Parathyroid adenoma (tissue), 2 donors: ENCODE measurements around the gene PLA2G4A.
"Not testable (repeated sequence)": the region's sequence is repeated elsewhere in the genome, so short reads cannot be mapped to it uniquely, and the experiment has no call there.

Source experiments
- H2AFZ ChIP-seq: fragments of 300-600 bp; sonication (generic); one replicate; pipeline ENCODE4 v1.7.0; 2017; ENCODE audit warnings: antibody characterized with exemption, mild to moderate bottlenecking
- H3K27ac ChIP-seq: fragments of 300-600 bp; sonication (generic); one replicate; pipeline ENCODE4 v1.7.0; 2017
- H3K27me3 ChIP-seq: fragments of 300-600 bp; sonication (generic); one replicate; pipeline ENCODE4 v1.7.0; 2017; ENCODE audit warnings: low read length; ENCODE audit not compliant: control insufficient read depth, insufficient read depth
- H3K36me3 ChIP-seq: fragments of 300-600 bp; sonication (generic); one replicate; pipeline ENCODE4 v1.7.0; 2017; ENCODE audit warnings: low read length; ENCODE audit not compliant: control insufficient read depth, insufficient read depth
- H3K4me1 ChIP-seq: fragments of 300-600 bp; sonication (generic); one replicate; pipeline ENCODE4 v1.7.0; 2017; ENCODE audit warnings: control low read depth
- H3K4me2 ChIP-seq: fragments of 300-600 bp; sonication (generic); one replicate; pipeline ENCODE4 v1.7.0; 2017; ENCODE audit warnings: low read length
- H3K4me3 ChIP-seq: fragments of 300-600 bp; sonication (generic); one replicate; pipeline ENCODE4 v1.7.0; 2017; ENCODE audit warnings: low read depth, low read length
- H3K79me2 ChIP-seq: fragments of 300-600 bp; sonication (generic); one replicate; pipeline ENCODE4 v1.7.0; 2017; ENCODE audit warnings: control low read depth
- H3K9ac ChIP-seq: fragments of 300-600 bp; sonication (generic); one replicate; pipeline ENCODE4 v1.7.0; 2017; ENCODE audit warnings: mild to moderate bottlenecking
- H3K9me3 ChIP-seq: fragments of 300-600 bp; sonication (generic); one replicate; pipeline ENCODE4 v1.7.0; 2017; ENCODE audit warnings: low read length; ENCODE audit not compliant: control insufficient read depth
- TF ChIP-seq, protein P1 (sequence below): fragments of 300-600 bp; sonication (generic); IDR thresholded peaks from one replicate; pipeline ENCODE4 v1.7.0; 2017; ENCODE audit warnings: antibody characterized with exemption, mild to moderate bottlenecking
- donor health status: primary hyperparathyroidism.

The PLA2G4A gene

GRCh38 chr1:186904361-186904760 lies 75.6 kb downstream of the PLA2G4A start:
- Histone ChIP-seq H3K79me2 (no peaks in the 10 kb centered on the region), H3K36me3 (no peaks in the 10 kb centered on the region), H3K4me1 (peaks cover 4% of the 10 kb centered on the region), H3K4me3 (no peak overlapping the region), H3K27ac (no peak overlapping the region), H3K9ac (no peak overlapping the region), H2AFZ (no peak overlapping the region), H3K27me3 (no peaks in the 10 kb centered on the region), H3K4me2 (no peak overlapping the region), H3K9me3 (no peaks in the 10 kb centered on the region)
- TF ChIP-seq, protein P1, sequence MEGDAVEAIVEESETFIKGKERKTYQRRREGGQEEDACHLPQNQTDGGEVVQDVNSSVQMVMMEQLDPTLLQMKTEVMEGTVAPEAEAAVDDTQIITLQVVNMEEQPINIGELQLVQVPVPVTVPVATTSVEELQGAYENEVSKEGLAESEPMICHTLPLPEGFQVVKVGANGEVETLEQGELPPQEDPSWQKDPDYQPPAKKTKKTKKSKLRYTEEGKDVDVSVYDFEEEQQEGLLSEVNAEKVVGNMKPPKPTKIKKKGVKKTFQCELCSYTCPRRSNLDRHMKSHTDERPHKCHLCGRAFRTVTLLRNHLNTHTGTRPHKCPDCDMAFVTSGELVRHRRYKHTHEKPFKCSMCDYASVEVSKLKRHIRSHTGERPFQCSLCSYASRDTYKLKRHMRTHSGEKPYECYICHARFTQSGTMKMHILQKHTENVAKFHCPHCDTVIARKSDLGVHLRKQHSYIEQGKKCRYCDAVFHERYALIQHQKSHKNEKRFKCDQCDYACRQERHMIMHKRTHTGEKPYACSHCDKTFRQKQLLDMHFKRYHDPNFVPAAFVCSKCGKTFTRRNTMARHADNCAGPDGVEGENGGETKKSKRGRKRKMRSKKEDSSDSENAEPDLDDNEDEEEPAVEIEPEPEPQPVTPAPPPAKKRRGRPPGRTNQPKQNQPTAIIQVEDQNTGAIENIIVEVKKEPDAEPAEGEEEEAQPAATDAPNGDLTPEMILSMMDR: no peak

GRCh38 chr1:186905561-186905960 lies 76.8 kb downstream of the PLA2G4A start:
- H3K79me2 ChIP-seq: no peaks in the 10 kb centered on the region
- no peaks in the 10 kb centered on the region for H3K36me3 ChIP-seq
- no peak overlapping the region for H3K27ac ChIP-seq
- H2AFZ ChIP-seq: no peak overlapping the region
- H3K9ac ChIP-seq: no peak overlapping the region
- no peaks in the 10 kb centered on the region for H3K27me3 ChIP-seq
- H3K4me2 ChIP-seq: no peak overlapping the region
- H3K4me3 ChIP-seq: no peak overlapping the region
- no peaks in the 10 kb centered on the region for H3K9me3 ChIP-seq
- H3K4me1 ChIP-seq: no peaks in the 10 kb centered on the region
- TF ChIP-seq, protein P1: no peak

GRCh38 chr1:186915555-186915954 lies 86.8 kb downstream of the PLA2G4A start:
- Histone ChIP-seq H3K9me3 (no peaks in the 10 kb centered on the region), H3K27me3 (no peaks in the 10 kb centered on the region), H3K27ac (no peak overlapping the region), H3K79me2 (no peaks in the 10 kb centered on the region), H2AFZ (no peak overlapping the region), H3K4me3 (no peak overlapping the region), H3K36me3 (no peaks in the 10 kb centered on the region), H3K9ac (no peak overlapping the region), H3K4me2 (no peak overlapping the region), H3K4me1 (no peaks in the 10 kb centered on the region)
- TF ChIP-seq, protein P1: no peak

DNA sequence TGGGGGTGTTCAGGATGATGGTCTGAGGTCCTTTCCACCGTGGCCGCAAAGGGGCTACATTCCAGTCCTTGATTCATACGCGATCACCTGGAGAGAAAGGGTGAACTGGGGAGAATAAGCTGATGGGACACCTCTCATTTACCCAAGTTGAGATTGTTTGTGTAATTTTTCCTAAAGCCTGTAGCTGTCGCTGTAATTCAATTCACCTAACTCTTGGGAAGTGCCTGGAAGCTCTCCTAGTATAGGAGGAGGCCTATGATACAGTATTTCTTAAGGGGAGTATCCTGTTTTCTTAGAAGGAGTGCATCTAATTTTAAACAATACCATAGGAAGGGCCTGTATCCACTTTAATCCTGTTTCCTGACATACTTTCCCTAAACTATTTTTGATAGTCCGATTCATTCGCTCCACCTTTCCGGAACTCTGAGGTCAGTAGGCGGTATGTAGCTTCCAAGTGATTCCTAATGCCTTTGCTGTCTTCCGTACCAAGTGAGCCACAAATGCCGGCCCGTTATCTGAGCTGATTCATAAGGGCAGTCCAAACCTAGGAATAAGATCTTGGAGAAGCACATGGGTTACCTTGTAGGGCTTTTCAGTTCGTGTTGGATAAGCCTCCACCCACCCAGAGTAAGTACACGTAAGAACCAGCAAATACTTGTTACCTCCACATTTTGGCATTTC lies 88.5 kb downstream of the PLA2G4A start:
- not testable (repeated sequence) for H3K9me3 ChIP-seq, H3K79me2 ChIP-seq, H3K4me2 ChIP-seq, H3K36me3 ChIP-seq, H3K27me3 ChIP-seq, H3K4me3 ChIP-seq, H3K9ac ChIP-seq, H2AFZ ChIP-seq, H3K27ac ChIP-seq, H3K4me1 ChIP-seq

DNA sequence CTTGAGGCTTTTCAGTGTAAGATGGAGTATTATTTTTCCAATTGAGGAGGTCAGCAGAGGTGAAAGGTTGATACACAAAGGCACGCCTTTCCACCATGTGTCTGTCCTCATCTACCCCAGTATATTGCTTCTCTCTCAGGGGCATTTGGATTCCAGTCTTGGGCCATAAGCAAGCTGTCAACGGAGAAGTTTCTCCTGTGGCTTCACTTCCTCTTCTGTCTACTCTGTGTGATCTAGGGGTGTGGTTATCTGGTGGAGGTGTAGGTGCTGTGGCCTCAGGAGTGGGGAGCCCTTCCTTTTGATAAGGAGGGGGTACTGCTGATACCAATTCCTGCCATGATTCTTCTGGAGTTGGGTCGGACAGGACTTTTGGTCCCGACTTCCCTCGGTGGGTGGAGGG lies 92.6 kb downstream of the PLA2G4A start:
- H3K27me3 ChIP-seq, H3K9me3 ChIP-seq, H2AFZ ChIP-seq, H3K4me2 ChIP-seq, H3K27ac ChIP-seq, H3K79me2 ChIP-seq, H3K4me1 ChIP-seq, H3K36me3 ChIP-seq, H3K4me3 ChIP-seq, H3K9ac ChIP-seq: not testable (repeated sequence)

DNA sequence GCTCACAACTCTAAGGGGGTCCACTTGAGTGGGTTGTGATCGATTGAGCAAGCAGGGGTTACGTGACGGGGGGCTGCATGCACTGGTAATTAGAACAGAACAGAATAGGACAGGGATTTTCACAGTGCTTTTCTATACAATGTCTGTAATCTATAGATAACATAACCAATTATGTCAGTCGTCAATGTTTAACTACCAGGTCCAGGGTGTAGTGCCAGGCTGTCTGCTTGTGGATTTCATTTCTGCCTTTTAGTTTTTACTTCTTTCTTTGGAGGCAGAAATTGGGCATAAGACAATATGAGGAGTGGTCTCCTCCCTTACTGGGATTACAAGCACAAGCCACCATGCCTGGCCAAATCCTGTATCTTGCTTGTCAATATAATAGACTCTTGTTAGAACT lies 94.1 kb downstream of the PLA2G4A start:
- not testable (repeated sequence) for H3K4me3 ChIP-seq, H3K9ac ChIP-seq, H3K79me2 ChIP-seq, H2AFZ ChIP-seq, H3K27me3 ChIP-seq, H3K27ac ChIP-seq, H3K4me2 ChIP-seq, H3K36me3 ChIP-seq, H3K9me3 ChIP-seq
- H3K4me1 ChIP-seq: peaks cover 14% of the 10 kb centered on the region
